HepG2 (cell line): Measurements from ENCODE around the gene CCL27. TPM values are rescaled to one million over a fixed set of nuclear protein-coding genes. Genes with fewer than 3 reads are reported as not detected.

Source experiments
- ATAC-seq: fragments of 200-7000 bp; cut with Tn5 transposase; 3 replicates; pipeline ENCODE4 v1.9.1; 2020; ENCODE audit warnings: mild to moderate bottlenecking, moderate library complexity
- BruUV-seq: library from RNA; stranded (reverse); fragments of 400-500 nt; replicated peaks from 2 replicates; lab custom pipeline; 2021; lab: Mats Ljungman, UMichigan
- CTCF ChIA-PET: fragments of 300-600 bp; formaldehyde crosslinking; extraction: SDS; loops from one replicate; lab custom pipeline; 2021; ENCODE audit warnings: low total read pairs, inconsistent platforms, low intra/inter-chr PET ratio; lab: Yijun Ruan, JAX
- POLR2A ChIA-PET: fragments of 350-600 bp; sonication (Branson Sonifier 250); formaldehyde crosslinking; loops from one replicate; lab custom pipeline; 2020; ENCODE audit warnings: antibody characterized with exemption, inconsistent platforms; lab: Yijun Ruan, JAX
- DNase-seq: peaks from one replicate; pipeline ENCODE4 v3.0.0-alpha.2; 2015; ENCODE audit warnings: low spot score
- FAIRE-seq: peaks from 3 replicates; lab custom pipeline; 2011; peaks lifted over from hg19 to GRCh38; lab: Jason Lieb, UNC
- H2AFZ ChIP-seq: one replicate; pipeline ENCODE4 v1.6.1; 2011; ENCODE audit warnings: low read length, inconsistent platforms
- H3K27ac ChIP-seq: fragments of 300-600 bp; 3 replicates; pipeline ENCODE4 v1.8.0; 2011; ENCODE audit warnings: mixed run types, mild to moderate bottlenecking, mixed read lengths, low read length, inconsistent platforms; ENCODE audit not compliant: insufficient read depth; ENCODE audit errors: extremely low read length
- H3K27me3 ChIP-seq, 2 experiments: fragments of 200-600 bp in 1 of 2; 2 replicates in 1 of 2; 3 replicates in 1 of 2; pipeline versions ENCODE4 v1.6.0 to v1.8.0; 2011; ENCODE audit warnings: low read length in 2 of 2, mild to moderate bottlenecking in 2 of 2, moderate library complexity in 2 of 2, inconsistent platforms in 1 of 2; ENCODE audit not compliant: insufficient read depth in 2 of 2, control insufficient read depth in 1 of 2
- H3K36me3 ChIP-seq, 2 experiments: fragments of 200-600 bp in 1 of 2; replicated peaks in 1 of 2; 2 replicates in 1 of 2; 3 replicates in 1 of 2; pipeline versions ENCODE4 v1.5.1 to v1.8.0; 2011; ENCODE audit warnings: low read length in 2 of 2, inconsistent platforms in 1 of 2; ENCODE audit not compliant: insufficient read depth in 2 of 2, control insufficient read depth in 1 of 2
- H3K4me1 ChIP-seq: 2 replicates; pipeline ENCODE4 v1.5.1; 2012; ENCODE audit warnings: low read length, inconsistent platforms; ENCODE audit not compliant: insufficient read depth
- H3K4me2 ChIP-seq: 2 replicates; pipeline ENCODE4 v1.6.0; 2011; ENCODE audit warnings: low read depth, low read length, inconsistent platforms
- H3K4me3 ChIP-seq, 3 experiments: fragments of 200-600 bp in 1 of 3; sonication (generic), shearing (Covaris generic) in 1 of 3; replicated peaks in 1 of 3; 2 replicates each; pipeline ENCODE4 v1.5.1; 2011 to 2016; ENCODE audit warnings: low read length in 3 of 3, inconsistent platforms in 2 of 3, low read depth in 2 of 3, mild to moderate bottlenecking in 2 of 3, control low read depth in 1 of 3, mixed read lengths in 1 of 3; ENCODE audit not compliant: insufficient read depth in 1 of 3
- H3K79me2 ChIP-seq: one replicate; pipeline ENCODE4 v1.6.1; 2011; ENCODE audit warnings: low read length, inconsistent platforms; ENCODE audit not compliant: insufficient read depth
- H3K9ac ChIP-seq: 2 replicates; pipeline ENCODE4 v1.6.0; 2011; ENCODE audit warnings: mild to moderate bottlenecking, low read depth, low read length, inconsistent platforms; ENCODE audit not compliant: insufficient read depth
- H3K9me3 ChIP-seq: 2 replicates; pipeline ENCODE4 v1.5.1; 2012; ENCODE audit warnings: mild to moderate bottlenecking, low read length
- H4K20me1 ChIP-seq: 2 replicates; pipeline ENCODE4 v1.6.0; 2011; ENCODE audit warnings: inconsistent platforms, mild to moderate bottlenecking, low read length, moderate library complexity; ENCODE audit not compliant: insufficient read depth
- JUND ChIP-seq: sonication (generic); formaldehyde crosslinking; IDR thresholded peaks from 2 replicates; pipeline ENCODE4 v1.8.0; 2022; ENCODE audit warnings: mild to moderate bottlenecking, missing genetic modification reagents
- MAZ ChIP-seq, 2 experiments: sonication (generic) in 1 of 2; formaldehyde crosslinking in 1 of 2; IDR thresholded peaks; 2 replicates each; pipeline versions ENCODE4 v1.5.0 to v1.6.1; 2012 to 2020; ENCODE audit warnings: low read depth in 2 of 2, mild to moderate bottlenecking in 2 of 2, borderline replicate concordance in 1 of 2, improper control_type of control experiment in 1 of 2, low read length in 1 of 2, missing genetic modification reagents in 1 of 2, moderate library complexity in 1 of 2
- STAT6 ChIP-seq: sonication (generic); formaldehyde crosslinking; IDR thresholded peaks from 2 replicates; pipeline ENCODE4 v1.4.0; 2020; ENCODE audit warnings: missing genetic modification reagents, mild to moderate bottlenecking, borderline replicate concordance
- THRA ChIP-seq: sonication (generic); formaldehyde crosslinking; IDR thresholded peaks from 2 replicates; pipeline ENCODE4 v1.4.0; 2020; ENCODE audit warnings: missing genetic modification reagents, borderline replicate concordance
- YY1 ChIP-seq: IDR thresholded peaks from 2 replicates; pipeline ENCODE4 v1.6.1; 2011; ENCODE audit warnings: low read length, low read depth, moderate library complexity, mild to moderate bottlenecking; ENCODE audit not compliant: insufficient read depth, insufficient replicate concordance
- ZBTB8A ChIP-seq: sonication (generic); formaldehyde crosslinking; IDR thresholded peaks from 2 replicates; pipeline ENCODE4 v1.4.0; 2020; ENCODE audit warnings: mild to moderate bottlenecking, low read depth, missing genetic modification reagents, borderline replicate concordance
- ZNF512 ChIP-seq: sonication (generic); formaldehyde crosslinking; IDR thresholded peaks from 2 replicates; pipeline ENCODE4 v1.4.0; 2020; ENCODE audit warnings: mild to moderate bottlenecking, missing genetic modification reagents
- ZNF550 ChIP-seq: sonication (generic); formaldehyde crosslinking; IDR thresholded peaks from 2 replicates; pipeline ENCODE4 v1.4.0; 2020; ENCODE audit warnings: mild to moderate bottlenecking, missing genetic modification reagents, borderline replicate concordance
- ZNF75D ChIP-seq: sonication (generic); formaldehyde crosslinking; IDR thresholded peaks from 2 replicates; pipeline ENCODE4 v1.8.1; 2023; ENCODE audit warnings: missing genetic modification reagents, mild to moderate bottlenecking, borderline replicate concordance
- ZNF775 ChIP-seq: sonication (generic); formaldehyde crosslinking; IDR thresholded peaks from 2 replicates; pipeline ENCODE4 v1.4.0; 2020; ENCODE audit warnings: missing genetic modification reagents, mild to moderate bottlenecking, moderate library complexity, borderline replicate concordance
- WGBS: methylation state at CpG from one replicate; pipeline ENCODE4 v1.1.6; 2017; ENCODE audit warnings: low lambda C conversion rate; 5-methylcytosine and 5-hydroxymethylcytosine counted together
- in situ Hi-C: cut with HindIII; loops from 2 replicates; pipeline ENCODE4 v1.10.0; 2017; ENCODE audit warnings: low pct_unique_long_range_greater_than_20kb; ENCODE audit not compliant: extremely low pct_ligation_motif_present
- intact Hi-C: fragments of 100-400 bp; cut with micrococcal nuclease; formaldehyde crosslinking; loops from one replicate; pipeline ENCODE4 v1.10.0; 2022; ENCODE audit not compliant: unreplicated experiment
- polyA plus RNA-seq, 8 experiments: library from polyadenylated mRNA; depleted of rRNA in 3 of 8; stranded (reverse) in 7 of 8; unstranded in 1 of 8; fragments of >200 nt; fragmentation: Illumina TruSeq in 4 of 8; extraction: Trizol in 4 of 8; gene quantifications; 2 replicates each; pipeline versions ENCODE4 v1.2.1 to v1.2.3, GENCODE V29; 2011 to 2016; ENCODE audit warnings: low read depth in 4 of 8, missing spikeins in 1 of 8, mixed read lengths in 1 of 8; ENCODE audit not compliant: insufficient read depth in 1 of 8
- total RNA-seq, 5 experiments: library from RNA; depleted of rRNA; stranded (reverse); fragments of >200 nt; fragmentation: Illumina TruSeq; extraction: Trizol; gene quantifications; 2 replicates each; pipeline ENCODE4 v1.2.3, GENCODE V29; 2016; ENCODE audit warnings: low read depth in 1 of 5

Gene CCL27
- total and polyA plus RNA-seq, 2 of the 13 experiments (the other 11 are each of a cell fraction or from before 2014, with no cell fraction given) = not detected

GRCh38 chr9:34687276-34688030 is 25.0 kb upstream of the CCL27 start:
- no peak overlapping the region for H3K4me3 ChIP-seq
- H3K27ac ChIP-seq = no peak overlapping the region
- no TSS peak for BruUV-seq
- H3K4me2 ChIP-seq = no peak overlapping the region
- H4K20me1 ChIP-seq = no peaks in the 10 kb centered on the region
- ChIA-PET POLR2A (no interaction called here), CTCF (no interaction called here)
- ATAC-seq (no peak), FAIRE-seq (no peak), DNase-seq (no peak)
- H2AFZ ChIP-seq = no peak overlapping the region
- WGBS = 83% methylated on average over 8 of the region's 10 CpGs
- intact Hi-C loops = loop anchor here (1.0 kb wide), 1 partner anchor 12 kb away; no protein-coding TSS in a partner anchor
- in situ Hi-C loops = no loop called here
- TF ChIP-seq MAZ (IDR thresholded peaks at IDR 0.05; ENCODE audit: borderline replicate concordance, low read depth, low read length) = no peak
- 0 out of 2 replicates have a peak, but pooled peaks have one; percentile 8 for TF ChIP-seq MAZ (CRISPR knock-in tag; IDR thresholded peaks at IDR 0.05; ENCODE audit: low read depth)
- TF ChIP-seq ZNF550 = no peak
- peaks cover 56% of the 10 kb centered on the region for H3K4me1 ChIP-seq
- H3K9me3 ChIP-seq = no peaks in the 10 kb centered on the region
- no peaks in the 10 kb centered on the region for H3K79me2 ChIP-seq
- H3K27me3 ChIP-seq = no peaks in the 10 kb centered on the region
- H3K9ac ChIP-seq = no peak overlapping the region
- H3K36me3 ChIP-seq = no peaks in the 10 kb centered on the region

GRCh38 chr9:34686732-34687131 is 24.3 kb upstream of the CCL27 start:
- BruUV-seq = no TSS peak
- Histone ChIP-seq H3K4me3 (no peak overlapping the region), H3K4me2 (no peak overlapping the region), H3K27ac (no peak overlapping the region), H3K79me2 (no peaks in the 10 kb centered on the region), H3K4me1 (peaks cover 56% of the 10 kb centered on the region), H3K27me3 (no peaks in the 10 kb centered on the region), H4K20me1 (no peaks in the 10 kb centered on the region), H3K9me3 (no peaks in the 10 kb centered on the region), H3K36me3 (no peaks in the 10 kb centered on the region), H2AFZ (no peak overlapping the region), H3K9ac (no peak overlapping the region)
- in situ Hi-C loops (no loop called here), intact Hi-C loops (no loop called here)
- DNase-seq (no peak), ATAC-seq (no peak), FAIRE-seq (no peak)
- WGBS = 93% methylated on average over 1 of the region's 1 CpG
- ChIA-PET CTCF (no interaction called here), POLR2A (no interaction called here)
- TF ChIP-seq YY1 (no peak), ZNF75D (no peak), STAT6 (CRISPR knock-in tag) (no peak), THRA (CRISPR knock-in tag) (no peak), ZNF775 (no peak), ZBTB8A (no peak), JUND (no peak), ZNF512 (CRISPR knock-in tag) (no peak)
